SK-N-SH (cell line): ENCODE data around the gene FAM78A. TPM values are rescaled to one million over a fixed set of nuclear protein-coding genes. Genes with fewer than 3 reads are reported as not detected.

Experiments
- CTCF ChIA-PET: fragments of 300-600, 350-600 bp; formaldehyde crosslinking; extraction: SDS; loops from one replicate; lab custom pipeline; 2021; lab: Yijun Ruan, JAX
- POLR2A ChIA-PET: fragments of 350-600 bp; sonication (Branson Sonifier 250); formaldehyde crosslinking; extraction: SDS; loops from one replicate; lab custom pipeline; 2020; ENCODE audit warnings: antibody characterized with exemption, inconsistent platforms; lab: Yijun Ruan, JAX
- DNase-seq: peaks from one replicate; pipeline ENCODE4 v3.0.0; 2012
- H2AFZ ChIP-seq: fragments of 200-600 bp; sonication (generic); 2 replicates; pipeline ENCODE4 v1.8.1; 2016; ENCODE audit warnings: antibody characterized with exemption, mild to moderate bottlenecking, low read depth
- H3F3A ChIP-seq: fragments of 200-600 bp; sonication (generic); replicated peaks from 2 replicates; pipeline ENCODE3; 2016; ENCODE audit warnings: antibody characterized with exemption, mild to moderate bottlenecking; ENCODE audit not compliant: insufficient read depth
- H3K27ac ChIP-seq, 2 experiments: fragments of 200-500 bp in 1 of 2; fragments of 200-600 bp in 1 of 2; sonication (Bioruptor generic) in 1 of 2; sonication (generic), shearing (Covaris generic) in 1 of 2; 2 replicates each; pipeline versions ENCODE4 v1.5.1 to v1.6.1; 2014 to 2016; ENCODE audit warnings: low read depth in 2 of 2, inconsistent platforms in 1 of 2, low read length in 1 of 2, mild to moderate bottlenecking in 1 of 2, mixed read lengths in 1 of 2
- H3K27me3 ChIP-seq: fragments of 200-600 bp; sonication (generic), shearing (Covaris generic); 2 replicates; pipeline ENCODE4 v1.6.1; 2016; ENCODE audit warnings: mixed run types; ENCODE audit not compliant: insufficient read depth
- H3K36me3 ChIP-seq, 2 experiments: fragments of 200-500 bp in 1 of 2; fragments of 200-600 bp in 1 of 2; sonication (Bioruptor generic) in 1 of 2; sonication (generic) in 1 of 2; replicated peaks in 1 of 2; 2 replicates each; pipeline versions ENCODE3 to v1.5.1; 2014 to 2016; ENCODE audit warnings: low read length in 1 of 2, mild to moderate bottlenecking in 1 of 2; ENCODE audit not compliant: insufficient read depth in 2 of 2, control insufficient read depth in 1 of 2
- H3K4me1 ChIP-seq, 2 experiments: fragments of 200-500 bp in 1 of 2; fragments of 200-600 bp in 1 of 2; sonication (Bioruptor generic) in 1 of 2; sonication (generic), shearing (Covaris generic) in 1 of 2; 2 replicates each; pipeline versions ENCODE4 v1.5.1 to v1.6.1; 2014 to 2016; ENCODE audit warnings: low read depth in 1 of 2, low read length in 1 of 2, mixed run types in 1 of 2; ENCODE audit not compliant: insufficient read depth in 2 of 2, control insufficient read depth in 1 of 2
- H3K4me2 ChIP-seq: fragments of 200-600 bp; sonication (generic), shearing (Covaris generic); 2 replicates; pipeline ENCODE4 v1.6.1; 2017; ENCODE audit warnings: mixed run types
- H3K4me3 ChIP-seq, 2 experiments: fragments of 200-500 bp in 1 of 2; fragments of 200-600 bp in 1 of 2; sonication (Bioruptor generic) in 1 of 2; sonication (generic), shearing (Covaris generic) in 1 of 2; 2 replicates each; pipeline versions ENCODE4 v1.5.1 to v1.8.1; 2014 to 2016; ENCODE audit warnings: low read depth in 2 of 2, inconsistent platforms in 1 of 2, low read length in 1 of 2, mild to moderate bottlenecking in 1 of 2, mixed read lengths in 1 of 2, moderate library complexity in 1 of 2
- H3K79me2 ChIP-seq: fragments of 200-600 bp; sonication (generic); 2 replicates; pipeline ENCODE4 v1.8.1; 2017; ENCODE audit warnings: mild to moderate bottlenecking; ENCODE audit not compliant: insufficient read depth
- H3K9ac ChIP-seq: fragments of 200-600 bp; sonication (generic); 2 replicates; pipeline ENCODE4 v1.6.1; 2017; ENCODE audit warnings: mixed run types
- H3K9me2 ChIP-seq: fragments of 200-600 bp; sonication (generic); 2 replicates; pipeline ENCODE4 v1.6.1; 2017; ENCODE audit warnings: mixed run types
- H3K9me3 ChIP-seq: fragments of 200-600 bp; sonication (generic); 2 replicates; pipeline ENCODE4 v1.6.1; 2017; ENCODE audit warnings: mixed run types, mild to moderate bottlenecking, moderate library complexity
- H4K20me1 ChIP-seq: fragments of 200-600 bp; sonication (generic); 2 replicates; pipeline ENCODE4 v1.6.1; 2017; ENCODE audit warnings: mild to moderate bottlenecking, mixed run types; ENCODE audit not compliant: insufficient read depth
- CHD2 ChIP-seq: fragments of 150-350 bp; IDR thresholded peaks from 2 replicates; pipeline ENCODE4 v1.6.1; 2018; ENCODE audit warnings: low read length; ENCODE audit not compliant: partially characterized antibody
- CTCF ChIP-seq: fragments of 200-600 bp; sonication (generic); IDR thresholded peaks from 2 replicates; pipeline ENCODE4 v1.6.1; 2017; ENCODE audit warnings: antibody characterized with exemption, mild to moderate bottlenecking, moderate library complexity
- ELF1 ChIP-seq: IDR thresholded peaks from 2 replicates; pipeline ENCODE4 v1.4.0; 2012
- EZH2phosphoT487 ChIP-seq: fragments of 200-600 bp; sonication (generic); IDR thresholded peaks from 2 replicates; pipeline ENCODE4 v1.6.1; 2017; ENCODE audit warnings: low read depth, mixed run types, mild to moderate bottlenecking, antibody characterized with exemption, moderate library complexity, borderline replicate concordance
- FOSL2 ChIP-seq: IDR thresholded peaks from 2 replicates; pipeline ENCODE4 v1.4.0; 2012; ENCODE audit warnings: low read depth, mild to moderate bottlenecking, moderate library complexity, borderline replicate concordance
- FOXJ3 ChIP-seq: sonication (generic); formaldehyde crosslinking; IDR thresholded peaks from 2 replicates; pipeline ENCODE4 v1.5.1; 2020; ENCODE audit warnings: mild to moderate bottlenecking, missing genetic modification reagents
- GABPA ChIP-seq: IDR thresholded peaks from 2 replicates; pipeline ENCODE4 v1.4.0; 2012; ENCODE audit warnings: low read depth, mild to moderate bottlenecking
- IRF3 ChIP-seq: fragments of 150-350 bp; IDR thresholded peaks from 2 replicates; pipeline ENCODE4 v1.6.1; 2016; ENCODE audit warnings: mild to moderate bottlenecking, low read depth, low read length
- MEF2A ChIP-seq: IDR thresholded peaks from 2 replicates; pipeline ENCODE4 v1.4.0; 2012; ENCODE audit warnings: low read depth, borderline replicate concordance
- MXI1 ChIP-seq: IDR thresholded peaks from 2 replicates; pipeline ENCODE4 v1.6.1; 2012; ENCODE audit warnings: mild to moderate bottlenecking, low read depth, low read length, improper control_type of control experiment
- PBX3 ChIP-seq: IDR thresholded peaks from 2 replicates; pipeline ENCODE4; 2012
- REST ChIP-seq: IDR thresholded peaks from 2 replicates; pipeline ENCODE4 v1.6.1; 2012; ENCODE audit warnings: mild to moderate bottlenecking, low read depth, low read length, moderate library complexity
- RXRA ChIP-seq: IDR thresholded peaks from 2 replicates; pipeline ENCODE4 v1.4.0; 2012; ENCODE audit warnings: low read depth, mild to moderate bottlenecking, borderline replicate concordance
- SMC3 ChIP-seq: IDR thresholded peaks from 2 replicates; pipeline ENCODE4 v1.6.1; 2012; ENCODE audit warnings: low read depth, low read length, improper control_type of control experiment
- USF1 ChIP-seq: IDR thresholded peaks from 2 replicates; pipeline ENCODE4 v1.4.0; 2012; ENCODE audit warnings: low read depth, borderline replicate concordance
- YY1 ChIP-seq: IDR thresholded peaks from 2 replicates; pipeline ENCODE4 v1.4.0; 2012; ENCODE audit warnings: low read depth, mild to moderate bottlenecking
- ZBTB33 ChIP-seq: IDR thresholded peaks from 2 replicates; pipeline ENCODE4 v1.4.0; 2012; ENCODE audit warnings: low read depth, borderline replicate concordance
- WGBS: methylation state at CpG from one replicate; pipeline ENCODE4 v1.1.6; 2017; ENCODE audit warnings: low lambda C conversion rate; 5-methylcytosine and 5-hydroxymethylcytosine counted together
- polyA plus RNA-seq, 3 experiments: library from polyadenylated mRNA; depleted of rRNA; stranded (reverse); fragments of >200 nt; gene quantifications; 2 replicates each; pipeline ENCODE4 v1.2.3, GENCODE V29; 2012

Gene FAM78A
- polyA plus RNA-seq, 1 of the 3 experiments (the other 2 are of a cell fraction) = 1.0 TPM

GRCh38 chr9:131273146-131273855 lies 3.0 kb downstream of the FAM78A start:
- no peaks in the 10 kb centered on the region for H3K9me3 ChIP-seq
- WGBS = 92% methylated on average over 22 of the region's 22 CpGs
- no peak for TF ChIP-seq YY1
- no peak for TF ChIP-seq MXI1
- no peak for TF ChIP-seq IRF3
- TF ChIP-seq ZBTB33 = no peak
- TF ChIP-seq REST = no peak
- no peak for TF ChIP-seq FOSL2
- no peak for TF ChIP-seq USF1
- no peak for TF ChIP-seq RXRA
- TF ChIP-seq ELF1 = no peak
- TF ChIP-seq FOXJ3 (CRISPR knock-in tag) = no peak
- no peak for TF ChIP-seq GABPA
- TF ChIP-seq EZH2phosphoT487 = no peak
- TF ChIP-seq SMC3 = no peak
- TF ChIP-seq PBX3 = no peak
- no peak for TF ChIP-seq MEF2A
- TF ChIP-seq CHD2 = no peak
- no peak for TF ChIP-seq CTCF
- TF ChIP-seq, all 33 proteins: peak for 0

More at GRCh38 chr9:131273146-131273855, 3.0 kb downstream of the FAM78A start:
- Histone ChIP-seq H3K4me1 (peaks cover 0 to 2% of the 10 kb centered on the region in 2 experiments; a peak in 1 of 4 replicates), H3K79me2 (no peaks in the 10 kb centered on the region), H3K4me2 (no peak overlapping the region), H3K27ac (no peak overlapping the region), H4K20me1 (no peaks in the 10 kb centered on the region), H3F3A (no peaks in the 10 kb centered on the region), H3K9me2 (no peaks in the 10 kb centered on the region), H3K4me3 (no peak overlapping the region), H3K36me3 (no peaks in the 10 kb centered on the region), H3K27me3 (no peaks in the 10 kb centered on the region), H3K9ac (no peak overlapping the region), H2AFZ (no peak overlapping the region)
- no peak for DNase-seq
- CTCF ChIA-PET = interaction anchor here (1.1 to 2.5 kb wide), 2 partner anchors 63 to 96 kb away, joined by 3 to 9 read pairs; no protein-coding TSS in a partner anchor
- POLR2A ChIA-PET = no interaction called here
